ENCODE measurements around the gene SOX8.

GRCh38 chr16:1014771-1015495 lies 33.4 kb downstream of the SOX8 start:
- no peak for TF ChIP-seq POLR2A (IDR thresholded peaks at IDR 0.05)
- TF ChIP-seq CTCF (IDR thresholded peaks at IDR 0.05), result no peak
